HG02588 (cell line): Measurements from ENCODE around the gene KANK2.
"Not testable (repeated sequence)": the region's sequence is repeated elsewhere in the genome, so short reads cannot be mapped to it uniquely, and the experiment has no call there.

Source experiments
- ATAC-seq: cut with Tn5 transposase; IDR thresholded peaks from one replicate; pipeline ENCODE4 v1.9.1; 2021; ENCODE audit warnings: mild to moderate bottlenecking, moderate library complexity; ENCODE audit not compliant: unreplicated experiment

Gene KANK2

GRCh38 chr19:11198769-11199424 is 1.6 kb upstream of the KANK2 start:
- no peak for ATAC-seq

- no peak for ATAC-seq
Observed at GRCh38 chr19:11198175-11198534, 810 bp upstream of the KANK2 start.

GRCh38 chr19:11196406-11197287 is 698 bp downstream of the KANK2 start:
- no peak for ATAC-seq

- no peak for ATAC-seq
Observed at GRCh38 chr19:11195681-11196080, 1.7 kb downstream of the KANK2 start.

- no peak for ATAC-seq
Observed at GRCh38 chr19:11194656-11195558, 2.4 kb downstream of the KANK2 start.

- ATAC-seq, result no peak
Observed at GRCh38 chr19:11194173-11194572, 3.2 kb downstream of the KANK2 start.

- no peak for ATAC-seq
Observed at GRCh38 chr19:11192957-11193939, 4.1 kb downstream of the KANK2 start.

- ATAC-seq, result no peak
Observed at GRCh38 chr19:11191934-11192333, 5.4 kb downstream of the KANK2 start.

GRCh38 chr19:11191273-11191755 is 6.0 kb downstream of the KANK2 start:
- ATAC-seq, result no peak

- ATAC-seq, result no peak
Observed at GRCh38 chr19:11190501-11190900, 6.8 kb downstream of the KANK2 start.

- ATAC-seq, result no peak
Observed at GRCh38 chr19:11187441-11187840, 9.9 kb downstream of the KANK2 start.

GRCh38 chr19:11182994-11183393 is 14.4 kb downstream of the KANK2 start:
- ATAC-seq, result no peak

GRCh38 chr19:11181488-11181887 is 15.9 kb downstream of the KANK2 start:
- ATAC-seq, result no peak

GRCh38 chr19:11180975-11181374 is 16.4 kb downstream of the KANK2 start:
- not testable (repeated sequence) for ATAC-seq

GRCh38 chr19:11180346-11180745 is 17.0 kb downstream of the KANK2 start:
- ATAC-seq, result no peak

GRCh38 chr19:11179716-11180297 is 17.5 kb downstream of the KANK2 start:
- ATAC-seq, result no peak

GRCh38 chr19:11179145-11179465 is 18.2 kb downstream of the KANK2 start:
- ATAC-seq, result not testable (repeated sequence)

GRCh38 chr19:11177592-11177991 is 19.8 kb downstream of the KANK2 start:
- no peak for ATAC-seq

GRCh38 chr19:11176466-11177193 is 20.7 kb downstream of the KANK2 start:
- no peak for ATAC-seq
